ENCODE data around the gene ZNF592.

The ZNF592 gene

GRCh38 chr15:84831028-84831427, 82.6 kb downstream of the ZNF592 start:
- no peak for DNase-seq (ENCODE audit: low read depth)

- no peak for DNase-seq (ENCODE audit: low read depth)
These were observed 83.2 kb downstream of the ZNF592 start for GRCh38 chr15:84831613-84832012.

- DNase-seq (ENCODE audit: low read depth) = no peak
These were observed 84.2 kb downstream of the ZNF592 start for GRCh38 chr15:84832448-84833040.

- no peak for DNase-seq (ENCODE audit: low read depth)
These were observed 85.2 kb downstream of the ZNF592 start for GRCh38 chr15:84833447-84834228.

- DNase-seq (ENCODE audit: low read depth) = no peak
These were observed 86.0 kb downstream of the ZNF592 start for GRCh38 chr15:84834229-84834955.

GRCh38 chr15:84834969-84835368, 86.6 kb downstream of the ZNF592 start:
- no peak for DNase-seq (ENCODE audit: low read depth)

- DNase-seq (ENCODE audit: low read depth) = no peak
These were observed 87.4 kb downstream of the ZNF592 start for GRCh38 chr15:84835661-84836337.

- no peak for DNase-seq (ENCODE audit: low read depth)
These were observed 88.5 kb downstream of the ZNF592 start for GRCh38 chr15:84836844-84837243.

GRCh38 chr15:84839714-84840113, 91.3 kb downstream of the ZNF592 start:
- DNase-seq (ENCODE audit: low read depth) = no peak

- no peak for DNase-seq (ENCODE audit: low read depth)
These were observed 91.9 kb downstream of the ZNF592 start for GRCh38 chr15:84840255-84840654.

GRCh38 chr15:84840741-84841429, 92.5 kb downstream of the ZNF592 start:
- no peak for DNase-seq (ENCODE audit: low read depth)

GRCh38 chr15:84842781-84843180, 94.4 kb downstream of the ZNF592 start:
- no peak for DNase-seq (ENCODE audit: low read depth)

GRCh38 chr15:84844964-84845363, 96.6 kb downstream of the ZNF592 start:
- no peak for DNase-seq (ENCODE audit: low read depth)

GRCh38 chr15:84845631-84846030, 97.2 kb downstream of the ZNF592 start:
- peak; percentile 49 for DNase-seq (ENCODE audit: low read depth)

- no peak for DNase-seq (ENCODE audit: low read depth)
These were observed 97.9 kb downstream of the ZNF592 start for GRCh38 chr15:84846269-84846668.

GRCh38 chr15:84847382-84847781, 99.0 kb downstream of the ZNF592 start:
- no peak for DNase-seq (ENCODE audit: low read depth)

- no peak for DNase-seq (ENCODE audit: low read depth)
These were observed 103.8 kb downstream of the ZNF592 start for GRCh38 chr15:84852212-84852611.

- no peak for DNase-seq (ENCODE audit: low read depth)
These were observed 106.7 kb downstream of the ZNF592 start for GRCh38 chr15:84855136-84855535.

GRCh38 chr15:84855765-84856164, 107.4 kb downstream of the ZNF592 start:
- DNase-seq (ENCODE audit: low read depth) = no peak

Data from CMK (cell line).